Activated B cell treated with CpG ODN at 0.5 μM for 24 hours (primary cell): Measurements from ENCODE around the gene EBF4. TPM values are rescaled to one million over a fixed set of nuclear protein-coding genes. Genes with fewer than 3 reads are reported as not detected.
"Not testable (repeated sequence)": the region's sequence is repeated elsewhere in the genome, so short reads cannot be mapped to it uniquely, and the experiment has no call there.

Source experiments
- ATAC-seq: fragments of 200-7000 bp; cut with Tn5 transposase; one replicate; pipeline ENCODE4 v1.10.0; 2021; ENCODE audit warnings: low read depth, mild to moderate bottlenecking, moderate library complexity
- CTCF ChIA-PET: fragments of 350-600 bp; sonication (Branson Sonifier 250); formaldehyde crosslinking; loops from one replicate; lab custom pipeline; 2021; ENCODE audit warnings: antibody characterized with exemption; lab: Charles Lee
- POLR2A ChIA-PET: fragments of 350-600 bp; sonication (Branson Sonifier 250); formaldehyde crosslinking; loops from one replicate; lab custom pipeline; 2021; ENCODE audit warnings: antibody characterized with exemption; lab: Charles Lee
- DNase-seq: peaks from one replicate; pipeline ENCODE4 v3.0.0; 2022
- H3K27ac Mint-ChIP-seq: one replicate; pipeline ENCODE4 v1.8.0; 2020; ENCODE audit warnings: mixed read lengths
- H3K27me3 Mint-ChIP-seq: one replicate; pipeline ENCODE4 v1.8.0; 2021; ENCODE audit warnings: mixed read lengths
- H3K36me3 Mint-ChIP-seq: one replicate; pipeline ENCODE4 v1.8.0; 2021; ENCODE audit warnings: low read depth, mixed read lengths
- H3K4me1 Mint-ChIP-seq: one replicate; pipeline ENCODE4 v1.8.0; 2021; ENCODE audit warnings: mixed read lengths
- H3K4me3 Mint-ChIP-seq: one replicate; pipeline ENCODE4 v1.8.0; 2020; ENCODE audit warnings: mild to moderate bottlenecking, mixed read lengths
- H3K9me3 Mint-ChIP-seq: one replicate; pipeline ENCODE4 v1.8.0; 2020; ENCODE audit warnings: mixed read lengths
- intact Hi-C: fragments of 100-400 bp; cut with micrococcal nuclease; formaldehyde crosslinking; loops from one replicate; pipeline ENCODE4 v1.15.1; 2024
- total RNA-seq: library from RNA; stranded (reverse); gene quantifications from 2 replicates; pipeline ENCODE4 v1.2.3, GENCODE V29; 2022
- TF ChIP-seq, protein P1 (sequence below): fragments of 200-600 bp; IDR thresholded peaks from one replicate; pipeline ENCODE4 v1.8.0; 2022; ENCODE audit warnings: antibody characterized with exemption, mild to moderate bottlenecking

Gene EBF4
- total RNA-seq, 1 donor from 2014 or later, result 2.4 TPM

DNA sequence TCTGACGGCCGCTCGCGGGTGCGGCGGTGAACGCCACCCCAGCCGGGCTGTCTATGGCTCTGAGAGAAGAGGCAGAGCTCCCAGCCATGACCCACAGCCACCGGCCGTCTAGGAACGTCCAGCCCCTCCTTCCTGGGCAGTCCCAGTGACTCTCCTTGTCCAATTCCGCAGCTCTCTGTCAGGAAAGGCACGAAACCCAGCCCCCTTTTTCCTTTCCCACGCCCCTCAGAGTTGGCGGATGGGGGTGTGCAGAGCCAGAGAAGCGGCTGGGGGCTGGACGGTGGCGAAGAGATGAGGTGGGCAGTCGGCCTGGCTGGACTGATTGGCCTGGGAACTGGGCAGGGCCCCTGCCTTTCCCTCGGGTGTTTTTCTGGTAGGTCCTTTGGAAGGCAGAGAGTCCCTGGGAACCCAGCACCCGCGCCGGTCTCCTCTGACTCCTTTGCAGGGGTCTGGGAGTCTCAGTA lies 1.5 kb downstream of the EBF4 start:
- Mint-ChIP-seq H3K4me3 (no peak overlapping the region), H3K9me3 (no peaks in the 10 kb centered on the region), H3K27me3 (peaks cover 66% of the 10 kb centered on the region), H3K27ac (no peak overlapping the region), H3K4me1 (peaks cover 9% of the 10 kb centered on the region), H3K36me3 (peaks cover 2% of the 10 kb centered on the region)
- ChIA-PET POLR2A (interaction anchor here (0.8 kb wide), 1 partner anchor 42 kb away, joined by 4 read pairs; the partner anchor contains the start of gene NOP56), CTCF (interaction anchor here (1.3 kb wide), 1 partner anchor 31 kb away, joined by 3 read pairs; no protein-coding TSS in a partner anchor)
- intact Hi-C loops, result loop anchor here (5.0 to 10.0 kb wide), 3 partner anchors 42 to 178 kb away; partner anchors contain the start of genes NOP56, PCED1A, PTPRA and VPS16
- no peak for ATAC-seq
- TF ChIP-seq, protein P1, sequence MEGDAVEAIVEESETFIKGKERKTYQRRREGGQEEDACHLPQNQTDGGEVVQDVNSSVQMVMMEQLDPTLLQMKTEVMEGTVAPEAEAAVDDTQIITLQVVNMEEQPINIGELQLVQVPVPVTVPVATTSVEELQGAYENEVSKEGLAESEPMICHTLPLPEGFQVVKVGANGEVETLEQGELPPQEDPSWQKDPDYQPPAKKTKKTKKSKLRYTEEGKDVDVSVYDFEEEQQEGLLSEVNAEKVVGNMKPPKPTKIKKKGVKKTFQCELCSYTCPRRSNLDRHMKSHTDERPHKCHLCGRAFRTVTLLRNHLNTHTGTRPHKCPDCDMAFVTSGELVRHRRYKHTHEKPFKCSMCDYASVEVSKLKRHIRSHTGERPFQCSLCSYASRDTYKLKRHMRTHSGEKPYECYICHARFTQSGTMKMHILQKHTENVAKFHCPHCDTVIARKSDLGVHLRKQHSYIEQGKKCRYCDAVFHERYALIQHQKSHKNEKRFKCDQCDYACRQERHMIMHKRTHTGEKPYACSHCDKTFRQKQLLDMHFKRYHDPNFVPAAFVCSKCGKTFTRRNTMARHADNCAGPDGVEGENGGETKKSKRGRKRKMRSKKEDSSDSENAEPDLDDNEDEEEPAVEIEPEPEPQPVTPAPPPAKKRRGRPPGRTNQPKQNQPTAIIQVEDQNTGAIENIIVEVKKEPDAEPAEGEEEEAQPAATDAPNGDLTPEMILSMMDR, result no peak
- DNase-seq, result no peak

DNA sequence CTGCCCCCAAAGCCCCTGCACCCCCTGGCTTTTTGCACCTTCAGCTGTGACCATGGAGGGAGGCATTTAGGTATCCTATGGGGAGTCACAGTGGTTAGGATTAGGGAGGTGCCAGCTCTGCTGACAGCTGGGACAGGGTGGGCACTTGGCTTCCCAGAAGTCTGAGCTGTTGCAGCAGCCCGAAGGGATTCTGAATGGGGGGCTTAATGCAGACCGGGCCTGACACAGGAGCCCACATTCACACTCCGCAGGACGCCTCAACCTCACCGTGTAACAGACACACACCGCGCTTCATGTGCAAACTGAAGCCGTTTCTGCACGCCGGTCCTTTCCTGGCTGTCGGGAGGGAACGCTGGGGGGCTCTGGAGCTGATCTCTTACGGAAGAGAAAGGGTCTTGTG lies 1.9 kb downstream of the EBF4 start:
- CTCF ChIA-PET, result interaction anchor here (1.3 kb wide), 1 partner anchor 30 kb away, joined by 3 read pairs; no protein-coding TSS in a partner anchor
- Mint-ChIP-seq H3K27me3 (peaks cover 62% of the 10 kb centered on the region), H3K4me3 (peak overlapping the region; percentile 54)

DNA sequence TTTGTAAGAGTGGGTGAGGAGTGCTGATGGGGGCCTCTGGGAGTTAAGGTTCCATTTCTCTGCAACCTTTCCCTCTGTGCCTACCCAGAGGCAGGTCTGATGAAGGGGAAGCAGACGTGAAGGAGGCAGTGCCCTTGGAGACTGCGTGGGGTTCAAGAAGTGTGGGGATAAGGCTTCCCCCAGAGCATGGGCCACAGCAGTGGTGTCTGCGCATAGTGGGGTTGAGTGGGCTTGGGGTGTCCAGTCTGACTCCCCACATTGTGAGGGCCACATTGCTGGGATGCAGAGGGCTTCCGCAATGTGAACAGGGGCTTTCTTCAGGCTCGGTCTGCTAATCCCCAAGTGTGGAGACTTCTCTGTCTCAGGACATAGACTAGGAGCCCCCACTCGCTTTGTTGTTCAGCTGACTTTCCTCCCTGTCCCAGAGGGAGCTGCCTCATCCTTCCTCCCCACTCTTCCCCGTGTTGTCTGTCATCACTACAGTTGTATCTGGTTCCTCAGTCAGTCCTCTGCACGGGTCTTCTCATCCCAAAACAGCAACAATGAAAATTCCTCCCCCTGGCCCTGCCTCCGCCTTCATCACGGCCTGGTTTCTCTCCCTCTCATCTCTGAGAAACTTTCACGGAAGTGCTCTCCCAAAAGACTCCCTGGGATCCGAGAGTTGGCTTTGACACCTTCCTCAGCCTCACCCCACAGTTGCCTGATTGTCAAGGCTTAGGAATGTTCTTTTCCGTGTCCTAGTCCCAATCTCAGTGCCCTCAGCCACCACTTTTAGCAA lies 2.8 kb downstream of the EBF4 start:
- Mint-ChIP-seq H3K4me1 (peaks cover 9% of the 10 kb centered on the region), H3K9me3 (no peaks in the 10 kb centered on the region), H3K27me3 (peaks cover 60% of the 10 kb centered on the region), H3K4me3 (peak overlapping the region; percentile 54), H3K36me3 (peaks cover 2% of the 10 kb centered on the region), H3K27ac (no peak overlapping the region)
- CTCF ChIA-PET, result no interaction called here
- DNase-seq (no peak), ATAC-seq (no peak)
- TF ChIP-seq, protein P1, result no peak
- POLR2A ChIA-PET, result no interaction called here
- intact Hi-C loops, result loop anchor here (10.0 kb wide), 1 partner anchor 149 kb away; the partner anchor contains the start of genes PCED1A and VPS16

More for the DNA sequence above, 1.9 kb downstream of the EBF4 start:
- Mint-ChIP-seq H3K27ac (no peak overlapping the region), H3K36me3 (peaks cover 2% of the 10 kb centered on the region), H3K9me3 (no peaks in the 10 kb centered on the region), H3K4me1 (peaks cover 9% of the 10 kb centered on the region)
- TF ChIP-seq, protein P1, result no peak
- POLR2A ChIA-PET, result no interaction called here
- intact Hi-C loops, result loop anchor here (5.0 to 10.0 kb wide), 3 partner anchors 42 to 178 kb away; partner anchors contain the start of genes NOP56, PCED1A, PTPRA and VPS16
- no peak for DNase-seq
- no peak for ATAC-seq

DNA sequence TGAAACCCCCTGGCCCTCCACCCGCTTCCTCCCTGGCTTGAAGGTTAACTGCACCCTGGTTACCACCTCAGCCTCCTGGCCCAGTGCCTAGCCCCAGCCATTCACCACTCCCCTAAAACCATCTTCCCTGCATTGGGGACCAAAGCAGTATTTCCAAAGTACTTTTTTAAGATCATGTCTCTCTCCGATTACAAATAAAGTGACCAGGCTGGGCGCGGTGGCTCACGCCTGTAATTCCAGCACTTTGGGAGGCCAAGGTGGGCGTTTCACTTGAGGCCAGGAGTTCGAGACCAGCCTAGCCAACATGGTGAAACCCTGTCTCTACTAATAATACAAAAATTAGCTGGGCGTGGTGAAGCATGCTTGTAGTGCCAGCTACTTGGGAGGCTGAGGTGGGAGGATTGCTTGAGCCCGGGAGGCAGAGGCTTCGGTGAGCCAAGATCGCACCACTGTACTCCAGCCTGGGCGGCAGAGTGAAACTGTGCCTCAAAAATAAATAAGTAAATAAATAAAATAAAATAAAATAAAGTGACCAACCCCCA lies 3.5 kb downstream of the EBF4 start:
- H3K27ac Mint-ChIP-seq, H3K4me3 Mint-ChIP-seq, H3K4me1 Mint-ChIP-seq, H3K36me3 Mint-ChIP-seq, DNase-seq, CTCF ChIA-PET, POLR2A ChIA-PET, H3K9me3 Mint-ChIP-seq, ATAC-seq: not testable (repeated sequence)
- H3K27me3 Mint-ChIP-seq, result peaks cover 58% of the 10 kb centered on the region
- intact Hi-C loops, result loop anchor here (10.0 kb wide), 1 partner anchor 149 kb away; the partner anchor contains the start of genes PCED1A and VPS16

DNA sequence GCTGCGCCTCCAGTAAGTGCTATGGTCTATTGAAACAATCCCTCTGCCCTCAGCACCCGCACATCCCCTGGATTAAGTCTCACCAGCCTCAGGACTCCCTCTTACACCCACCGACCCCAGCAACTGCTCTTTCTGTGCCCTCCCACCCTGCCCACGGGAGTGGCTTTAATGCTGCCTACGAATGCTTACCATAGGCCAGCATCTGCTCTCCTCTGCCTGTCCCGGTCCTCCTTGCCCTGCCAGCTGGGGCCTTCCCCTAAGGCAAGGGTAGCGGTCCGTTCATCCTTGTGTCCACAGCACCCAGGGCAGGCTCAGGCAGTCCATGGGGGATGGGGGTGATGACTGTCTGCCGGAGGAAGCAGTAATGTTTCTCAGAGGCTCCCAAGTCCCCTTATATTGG lies 4.1 kb downstream of the EBF4 start:
- DNase-seq (no peak), ATAC-seq (no peak)
- ChIA-PET CTCF (no interaction called here), POLR2A (no interaction called here)
- H3K9me3 Mint-ChIP-seq, result no peaks in the 10 kb centered on the region
- H3K36me3 Mint-ChIP-seq, result peaks cover 2% of the 10 kb centered on the region
- H3K4me3 Mint-ChIP-seq, result no peak overlapping the region
- intact Hi-C loops, result loop anchor here (10.0 kb wide), 1 partner anchor 148 kb away; the partner anchor contains the start of genes PCED1A and VPS16
- no peak overlapping the region for H3K27ac Mint-ChIP-seq
- TF ChIP-seq, protein P1, result no peak
- peaks cover 6% of the 10 kb centered on the region for H3K4me1 Mint-ChIP-seq
- H3K27me3 Mint-ChIP-seq, result peaks cover 52% of the 10 kb centered on the region
